HUES64 (cell line): ENCODE measurements around the gene FSTL3.

Source experiments
- H3K27ac ChIP-seq: 2 replicates; pipeline ENCODE4 v1.7.0; 2013; ENCODE audit warnings: low read depth, low read length, inconsistent platforms
- H3K27me3 ChIP-seq: 2 replicates; pipeline ENCODE4 v1.6.1; 2013; ENCODE audit warnings: mild to moderate bottlenecking, low read length; ENCODE audit not compliant: insufficient read depth
- H3K36me3 ChIP-seq: 2 replicates; pipeline ENCODE4 v1.6.1; 2013; ENCODE audit warnings: mild to moderate bottlenecking, low read length; ENCODE audit not compliant: insufficient read depth
- H3K4me1 ChIP-seq: 2 replicates; pipeline ENCODE4 v1.6.1; 2013; ENCODE audit warnings: mild to moderate bottlenecking, low read length, moderate library complexity; ENCODE audit not compliant: insufficient read depth
- H3K4me3 ChIP-seq: 2 replicates; pipeline ENCODE4 v1.5.1; 2013; ENCODE audit warnings: mild to moderate bottlenecking, low read length, moderate library complexity
- H3K9ac ChIP-seq: 2 replicates; pipeline ENCODE4 v1.6.1; 2013; ENCODE audit warnings: mild to moderate bottlenecking, low read depth, low read length
- H3K9me3 ChIP-seq: 2 replicates; pipeline ENCODE4 v1.6.1; 2013; ENCODE audit warnings: low read depth, low read length; ENCODE audit not compliant: insufficient read depth
- WGBS: fragments of 150-250, 120-280 bp; methylation state at CpG from one replicate; pipeline ENCODE4 v1.1.7; 2013; ENCODE audit warnings: missing lambda C conversion rate; 5-methylcytosine and 5-hydroxymethylcytosine counted together

The FSTL3 gene

DNA sequence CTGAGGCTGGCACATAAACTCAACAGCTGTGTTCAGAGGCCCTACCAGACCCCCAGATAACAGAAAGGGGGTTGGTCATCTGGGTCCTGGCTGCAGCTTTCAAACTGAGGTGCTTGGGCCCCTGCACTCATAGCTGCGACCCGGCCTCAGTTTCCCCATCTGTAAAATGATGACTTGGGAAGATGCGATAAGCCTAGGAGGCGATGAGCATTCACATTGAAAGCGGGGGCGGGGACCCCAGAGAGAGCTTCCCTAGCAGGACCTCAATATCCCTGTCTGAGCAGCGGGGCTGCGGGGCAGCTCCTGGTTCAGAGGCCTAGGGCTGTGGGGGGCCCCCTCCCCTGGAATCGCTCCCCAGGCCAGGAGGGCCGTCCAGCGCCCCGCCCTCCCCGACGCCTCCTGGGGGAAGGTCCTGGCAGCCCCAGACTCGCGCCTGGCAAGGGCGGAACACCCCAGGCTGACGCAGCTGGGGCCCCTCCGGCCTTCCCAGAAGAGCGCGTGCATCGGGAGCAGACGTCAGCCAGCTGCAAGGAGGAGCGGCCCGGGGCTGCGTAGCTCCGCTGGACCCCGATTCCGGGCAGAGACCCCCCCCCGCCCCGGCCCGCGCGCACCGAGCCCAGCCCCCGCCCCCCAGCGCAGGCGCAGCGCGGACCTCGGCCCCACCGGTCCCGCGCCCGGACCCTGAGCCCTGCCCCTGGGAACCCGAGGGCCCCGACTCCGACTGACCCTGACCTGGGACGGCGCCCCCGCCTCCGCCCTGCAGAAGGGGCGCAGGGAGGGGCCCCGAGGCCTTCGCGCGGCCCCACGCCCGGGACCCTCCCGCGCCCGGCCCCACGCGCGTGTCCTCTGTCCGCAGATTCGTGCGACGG is 3.5 kb downstream of the FSTL3 start:
- Histone ChIP-seq H3K27ac (peak overlapping the region; percentile 87; the same call in 1 of the 2 replicates), H3K9ac (peak overlapping the region; percentile 88), H3K9me3 (no peaks in the 10 kb centered on the region), H3K4me3 (peak overlapping the region; percentile 84), H3K36me3 (no peaks in the 10 kb centered on the region), H3K27me3 (peaks cover 19% of the 10 kb centered on the region), H3K4me1 (no peaks in the 10 kb centered on the region)
- WGBS = 6% methylated on average over 69 of the region's 69 CpGs

DNA sequence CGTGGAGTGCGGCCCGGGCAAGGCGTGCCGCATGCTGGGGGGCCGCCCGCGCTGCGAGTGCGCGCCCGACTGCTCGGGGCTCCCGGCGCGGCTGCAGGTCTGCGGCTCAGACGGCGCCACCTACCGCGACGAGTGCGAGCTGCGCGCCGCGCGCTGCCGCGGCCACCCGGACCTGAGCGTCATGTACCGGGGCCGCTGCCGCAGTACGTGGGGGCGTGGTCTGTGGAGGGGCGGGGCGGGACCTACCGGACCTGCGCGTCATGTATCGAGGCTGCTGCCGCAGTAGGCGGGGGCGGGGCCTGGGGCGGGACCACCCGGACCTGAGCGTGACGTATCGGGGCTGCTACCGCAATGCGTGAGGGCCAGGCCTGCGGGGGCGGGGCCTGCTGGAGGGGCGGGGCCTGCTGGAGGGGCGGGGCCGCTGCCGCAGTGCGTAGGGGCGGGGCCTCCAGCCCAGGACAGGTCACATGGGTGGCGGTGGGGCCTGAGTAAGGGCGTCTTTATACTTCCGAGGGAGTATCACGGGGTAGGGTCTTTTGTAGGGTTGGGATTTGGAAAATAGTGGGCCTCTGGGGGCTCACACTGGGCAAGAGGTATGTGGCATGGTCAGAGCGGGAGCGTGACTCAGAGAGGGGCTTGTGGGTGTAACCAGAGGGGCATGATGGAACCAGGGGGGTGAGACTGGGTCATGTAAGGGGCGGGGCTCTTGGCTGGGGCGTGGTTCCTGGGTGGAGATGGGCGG is 4.3 kb downstream of the FSTL3 start:
- under 1% methylated on average over 70 of the region's 70 CpGs for WGBS
- peak overlapping the region; percentile 98 for H3K4me3 ChIP-seq
- H3K9me3 ChIP-seq = no peaks in the 10 kb centered on the region
- peaks cover 14% of the 10 kb centered on the region for H3K27me3 ChIP-seq
- H3K4me1 ChIP-seq = no peaks in the 10 kb centered on the region
- H3K27ac ChIP-seq = peak overlapping the region; percentile 87
- H3K9ac ChIP-seq = peak overlapping the region; percentile 88
- no peaks in the 10 kb centered on the region for H3K36me3 ChIP-seq

DNA sequence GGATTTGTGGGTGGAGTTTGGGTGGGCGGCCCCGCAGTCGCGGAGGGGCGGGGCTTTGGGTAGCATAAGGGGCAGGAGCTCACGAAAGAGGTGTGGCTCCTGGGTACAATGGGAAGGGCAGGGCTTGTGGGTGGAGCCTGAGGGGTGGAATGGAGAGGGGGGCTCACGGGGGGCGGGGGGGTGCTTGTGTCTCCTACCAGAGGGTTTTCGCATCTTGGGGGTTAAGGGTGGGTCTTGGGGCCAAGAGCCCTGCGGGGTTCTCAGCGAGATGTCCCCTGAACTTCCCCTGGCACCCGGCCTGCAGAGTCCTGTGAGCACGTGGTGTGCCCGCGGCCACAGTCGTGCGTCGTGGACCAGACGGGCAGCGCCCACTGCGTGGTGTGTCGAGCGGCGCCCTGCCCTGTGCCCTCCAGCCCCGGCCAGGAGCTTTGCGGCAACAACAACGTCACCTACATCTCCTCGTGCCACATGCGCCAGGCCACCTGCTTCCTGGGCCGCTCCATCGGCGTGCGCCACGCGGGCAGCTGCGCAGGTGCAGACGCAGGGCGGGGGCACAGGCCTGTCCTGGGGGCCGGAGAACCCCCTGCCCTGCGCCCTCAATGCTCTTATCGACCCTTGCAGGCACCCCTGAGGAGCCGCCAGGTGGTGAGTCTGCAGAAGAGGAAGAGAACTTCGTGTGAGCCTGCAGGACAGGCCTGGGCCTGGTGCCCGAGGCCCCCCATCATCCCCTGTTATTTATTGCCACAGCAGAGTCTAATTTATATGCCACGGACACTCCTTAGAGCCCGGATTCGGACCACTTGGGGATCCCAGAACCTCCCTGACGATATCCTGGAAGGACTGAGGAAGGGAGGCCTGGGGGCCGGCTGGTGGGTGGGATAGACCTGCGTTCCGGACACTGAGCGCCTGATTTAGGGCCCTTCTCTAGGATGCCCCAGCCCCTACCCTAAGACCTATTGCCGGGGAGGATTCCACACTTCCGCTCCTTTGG is 5.1 kb downstream of the FSTL3 start:
- 82% methylated on average over 54 of the region's 54 CpGs for WGBS

DNA sequence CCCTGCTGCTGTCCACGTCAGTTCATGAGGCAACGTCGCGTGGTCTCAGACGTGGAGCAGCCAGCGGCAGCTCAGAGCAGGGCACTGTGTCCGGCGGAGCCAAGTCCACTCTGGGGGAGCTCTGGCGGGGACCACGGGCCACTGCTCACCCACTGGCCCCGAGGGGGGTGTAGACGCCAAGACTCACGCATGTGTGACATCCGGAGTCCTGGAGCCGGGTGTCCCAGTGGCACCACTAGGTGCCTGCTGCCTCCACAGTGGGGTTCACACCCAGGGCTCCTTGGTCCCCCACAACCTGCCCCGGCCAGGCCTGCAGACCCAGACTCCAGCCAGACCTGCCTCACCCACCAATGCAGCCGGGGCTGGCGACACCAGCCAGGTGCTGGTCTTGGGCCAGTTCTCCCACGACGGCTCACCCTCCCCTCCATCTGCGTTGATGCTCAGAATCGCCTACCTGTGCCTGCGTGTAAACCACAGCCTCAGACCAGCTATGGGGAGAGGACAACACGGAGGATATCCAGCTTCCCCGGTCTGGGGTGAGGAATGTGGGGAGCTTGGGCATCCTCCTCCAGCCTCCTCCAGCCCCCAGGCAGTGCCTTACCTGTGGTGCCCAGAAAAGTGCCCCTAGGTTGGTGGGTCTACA is 6.6 kb downstream of the FSTL3 start:
- no peaks in the 10 kb centered on the region for H3K9me3 ChIP-seq
- no peaks in the 10 kb centered on the region for H3K4me1 ChIP-seq
- H3K27ac ChIP-seq = no peak overlapping the region
- H3K4me3 ChIP-seq = no peak overlapping the region
- H3K36me3 ChIP-seq = no peaks in the 10 kb centered on the region
- H3K27me3 ChIP-seq = no peaks in the 10 kb centered on the region
- H3K9ac ChIP-seq = no peak overlapping the region
- WGBS = 94% methylated on average over 25 of the region's 25 CpGs

More for the DNA sequence above, 5.1 kb downstream of the FSTL3 start:
- Histone ChIP-seq H3K9ac (peak overlapping the region; percentile 87; the same call in 1 of the 2 replicates), H3K4me1 (no peaks in the 10 kb centered on the region), H3K36me3 (no peaks in the 10 kb centered on the region), H3K9me3 (no peaks in the 10 kb centered on the region), H3K4me3 (peak overlapping the region; percentile 98), H3K27ac (no peak overlapping the region), H3K27me3 (peaks cover 7% of the 10 kb centered on the region)

DNA sequence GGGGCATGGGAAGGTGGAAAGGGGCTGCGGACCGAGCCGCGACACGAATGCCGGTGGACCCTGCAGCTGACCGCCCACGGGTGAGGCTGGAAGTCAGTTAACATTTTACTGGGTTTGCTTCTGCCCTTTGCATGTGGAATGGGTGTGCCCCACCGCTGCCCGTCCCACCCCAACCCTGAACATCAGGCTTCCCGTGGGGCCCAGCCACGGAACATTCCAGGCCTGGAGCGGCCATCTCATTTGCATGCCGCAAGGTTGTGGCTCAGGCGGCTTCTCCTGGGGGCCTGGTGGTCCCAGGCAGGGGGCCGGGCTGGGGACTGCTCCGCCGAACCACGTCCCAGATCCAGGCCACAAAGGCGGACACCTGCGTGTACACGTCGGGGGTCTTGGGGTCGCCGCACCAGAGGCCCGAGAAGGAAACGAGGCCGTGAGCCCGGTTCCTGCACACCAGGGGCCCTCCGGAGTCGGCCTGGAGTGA is 9.3 kb downstream of the FSTL3 start:
- Histone ChIP-seq H3K27me3 (no peaks in the 10 kb centered on the region), H3K4me3 (no peak overlapping the region), H3K36me3 (no peaks in the 10 kb centered on the region), H3K27ac (no peak overlapping the region), H3K4me1 (no peaks in the 10 kb centered on the region), H3K9ac (no peak overlapping the region), H3K9me3 (no peaks in the 10 kb centered on the region)
- 87% methylated on average over 31 of the region's 31 CpGs for WGBS

DNA sequence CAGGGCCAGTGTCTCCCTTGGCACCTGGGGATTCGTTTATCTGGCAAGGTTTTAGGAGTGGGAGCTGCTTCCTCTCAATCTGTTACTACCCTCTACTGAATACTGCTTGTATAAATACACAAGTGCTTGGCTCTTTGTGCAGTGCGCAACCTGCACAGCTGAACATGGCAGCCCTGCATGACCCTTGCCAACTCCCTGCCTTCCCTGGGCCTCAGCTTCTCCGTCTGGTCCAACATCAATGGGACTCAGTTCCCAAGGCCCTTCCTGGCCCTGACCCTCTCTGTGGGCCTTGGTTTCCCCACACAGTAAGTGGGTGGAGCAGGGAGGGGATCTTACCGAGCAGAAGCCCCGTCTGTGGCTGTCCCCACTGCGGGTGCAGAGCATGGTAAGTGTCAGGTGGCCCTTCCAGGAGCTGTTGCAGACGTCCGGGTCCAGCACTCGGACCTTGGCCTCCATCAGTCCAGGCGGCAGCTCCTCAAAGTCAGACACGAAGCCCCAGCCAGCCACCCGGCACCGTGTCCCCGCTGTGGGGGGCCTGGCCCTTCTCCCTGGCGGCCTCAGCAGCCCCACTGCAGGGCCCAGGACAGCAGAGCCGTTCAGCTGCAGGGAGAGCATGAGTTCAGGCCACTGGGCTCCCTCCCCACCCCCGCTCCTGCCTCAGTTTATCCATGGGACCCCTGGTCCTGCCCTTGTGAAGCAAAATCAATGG is 10.6 kb downstream of the FSTL3 start:
- no peaks in the 10 kb centered on the region for H3K9me3 ChIP-seq
- H3K4me1 ChIP-seq = no peaks in the 10 kb centered on the region
- WGBS = 85% methylated on average over 17 of the region's 17 CpGs
- H3K36me3 ChIP-seq = no peaks in the 10 kb centered on the region
- no peak overlapping the region for H3K27ac ChIP-seq
- H3K27me3 ChIP-seq = no peaks in the 10 kb centered on the region
- H3K9ac ChIP-seq = no peak overlapping the region
- H3K4me3 ChIP-seq = no peak overlapping the region

DNA sequence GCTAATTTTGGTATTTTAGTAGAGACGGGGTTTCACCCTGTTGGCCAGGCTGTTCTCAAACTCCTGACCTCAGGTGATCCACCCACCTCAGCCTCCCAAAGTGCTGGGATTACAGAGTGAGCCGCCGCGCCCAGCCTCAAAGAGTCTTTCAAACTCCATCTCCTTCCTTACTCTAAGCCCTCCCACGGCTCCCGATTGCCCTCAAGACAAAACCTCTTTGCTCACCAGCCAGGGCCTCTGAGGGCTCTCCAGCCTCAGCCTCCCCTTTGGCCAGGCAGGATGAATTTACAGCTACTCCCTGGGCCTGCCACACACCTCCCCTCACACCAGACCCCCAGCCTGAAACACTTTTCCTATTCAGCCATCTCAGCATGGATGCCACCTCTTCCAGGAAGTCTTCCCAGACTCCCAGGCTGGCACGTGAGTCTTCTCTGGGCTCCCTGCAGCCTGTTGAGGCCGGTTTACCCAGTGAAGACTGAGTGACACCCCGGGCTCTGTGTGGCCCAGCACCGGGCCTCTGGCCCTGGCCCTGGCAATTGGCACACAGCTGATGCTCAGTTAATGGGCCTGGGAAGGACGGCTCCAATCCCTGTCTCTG is 11.5 kb downstream of the FSTL3 start:
- Histone ChIP-seq H3K4me1 (no peaks in the 10 kb centered on the region), H3K36me3 (no peaks in the 10 kb centered on the region), H3K27me3 (no peaks in the 10 kb centered on the region), H3K9me3 (no peaks in the 10 kb centered on the region), H3K27ac (no peak overlapping the region), H3K9ac (no peak overlapping the region), H3K4me3 (no peak overlapping the region)
- 87% methylated on average over 11 of the region's 11 CpGs for WGBS

DNA sequence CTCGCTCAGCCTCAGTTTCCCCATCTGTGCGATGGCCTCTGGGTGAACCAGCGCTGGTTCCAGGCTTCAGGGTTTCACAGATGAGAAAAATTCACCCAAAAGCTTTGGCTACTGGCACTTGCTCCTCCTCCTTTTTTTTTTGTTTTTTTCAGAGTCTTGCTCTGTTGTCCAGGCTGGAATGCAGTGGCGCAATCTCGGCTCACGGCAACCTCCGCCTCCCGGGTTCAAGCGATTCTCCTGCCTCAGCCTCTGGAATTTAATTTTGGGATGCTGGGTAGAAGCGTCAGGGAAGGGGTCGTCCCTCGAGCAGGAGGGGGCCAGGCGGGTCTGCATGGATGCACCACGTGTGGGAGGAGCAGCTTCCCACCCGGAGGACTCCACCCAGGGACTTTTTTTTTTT is 12.0 kb downstream of the FSTL3 start:
- Histone ChIP-seq H3K36me3 (no peaks in the 10 kb centered on the region), H3K9ac (no peak overlapping the region), H3K27me3 (no peaks in the 10 kb centered on the region), H3K4me1 (no peaks in the 10 kb centered on the region), H3K27ac (no peak overlapping the region), H3K4me3 (no peak overlapping the region), H3K9me3 (no peaks in the 10 kb centered on the region)
- 91% methylated on average over 15 of the region's 15 CpGs for WGBS

DNA sequence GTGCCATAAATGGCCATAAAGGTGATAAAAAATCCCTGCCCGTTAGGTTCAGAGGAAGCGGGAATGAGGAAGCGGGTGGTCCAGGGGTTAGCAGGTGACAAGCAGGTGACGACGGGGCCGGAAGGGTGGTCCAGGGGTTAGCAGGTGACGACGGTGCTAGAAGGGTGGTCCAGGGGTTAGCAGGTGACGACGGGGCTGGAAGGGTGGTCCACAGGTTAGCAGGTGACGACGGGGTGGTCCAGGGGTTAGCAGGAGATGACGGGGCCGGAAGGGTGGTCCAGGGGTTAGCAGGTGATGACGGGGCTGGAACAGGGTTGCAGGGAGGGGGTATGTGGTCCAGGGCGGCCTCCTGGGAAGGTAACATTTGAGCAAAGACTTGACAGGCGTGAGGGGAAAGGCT is 12.8 kb downstream of the FSTL3 start:
- no peaks in the 10 kb centered on the region for H3K27me3 ChIP-seq
- H3K27ac ChIP-seq = no peak overlapping the region
- no peaks in the 10 kb centered on the region for H3K36me3 ChIP-seq
- H3K9ac ChIP-seq = no peak overlapping the region
- H3K9me3 ChIP-seq = no peaks in the 10 kb centered on the region
- no peak overlapping the region for H3K4me3 ChIP-seq
- WGBS = 95% methylated on average over 17 of the region's 17 CpGs
- no peaks in the 10 kb centered on the region for H3K4me1 ChIP-seq
